Bladder microvascular endothelial cell (primary cell): ENCODE measurements around the gene NCMAP. TPM values are rescaled to one million over a fixed set of nuclear protein-coding genes. Genes with fewer than 3 reads are reported as not detected.

Source experiments
- total RNA-seq: library from RNA; depleted of rRNA; stranded (reverse); fragments of >200 nt; gene quantifications from 2 replicates; pipeline ENCODE4 v1.2.3, GENCODE V29; 2014

NCMAP gene
- not detected in 2 replicates for total RNA-seq

GRCh38 chr1:24555591-24556413 is at the start of gene NCMAP:
Gene NCMAP (plus strand): TSS chr1:24556087. CDS start chr1:24595431, 39,344 bp downstream.

GRCh38 chr1:24642481-24643362 is 86.8 kb downstream of the NCMAP start, which contains the start of gene SRRM1:
Gene SRRM1 (plus strand): TSS chr1:24643302. CDS start chr1:24643327, 25 bp downstream.

Other genes with a start within 250 kb of the NCMAP start
- not detected in 2 replicates for gene GRHL3, start 236.7 kb upstream of the NCMAP start, total RNA-seq
- 2.6 and 3.2 TPM in 2 replicates for gene STPG1, start 142.3 kb upstream of the NCMAP start, total RNA-seq
- 10.4 and 26.2 TPM in 2 replicates for gene NIPAL3, start 140.3 kb upstream of the NCMAP start, total RNA-seq
- gene RCAN3, start 53.3 kb upstream of the NCMAP start, total RNA-seq = 1.4 and 2.4 TPM in 2 replicates
- 14.6 and 32.4 TPM in 2 replicates for gene SRRM1, start 87.2 kb downstream of the NCMAP start, total RNA-seq
- 237 and 270 TPM in 2 replicates for gene CLIC4, start 189.4 kb downstream of the NCMAP start, total RNA-seq